ENCODE data around the gene HOXA9.

Gene HOXA9

DNA sequence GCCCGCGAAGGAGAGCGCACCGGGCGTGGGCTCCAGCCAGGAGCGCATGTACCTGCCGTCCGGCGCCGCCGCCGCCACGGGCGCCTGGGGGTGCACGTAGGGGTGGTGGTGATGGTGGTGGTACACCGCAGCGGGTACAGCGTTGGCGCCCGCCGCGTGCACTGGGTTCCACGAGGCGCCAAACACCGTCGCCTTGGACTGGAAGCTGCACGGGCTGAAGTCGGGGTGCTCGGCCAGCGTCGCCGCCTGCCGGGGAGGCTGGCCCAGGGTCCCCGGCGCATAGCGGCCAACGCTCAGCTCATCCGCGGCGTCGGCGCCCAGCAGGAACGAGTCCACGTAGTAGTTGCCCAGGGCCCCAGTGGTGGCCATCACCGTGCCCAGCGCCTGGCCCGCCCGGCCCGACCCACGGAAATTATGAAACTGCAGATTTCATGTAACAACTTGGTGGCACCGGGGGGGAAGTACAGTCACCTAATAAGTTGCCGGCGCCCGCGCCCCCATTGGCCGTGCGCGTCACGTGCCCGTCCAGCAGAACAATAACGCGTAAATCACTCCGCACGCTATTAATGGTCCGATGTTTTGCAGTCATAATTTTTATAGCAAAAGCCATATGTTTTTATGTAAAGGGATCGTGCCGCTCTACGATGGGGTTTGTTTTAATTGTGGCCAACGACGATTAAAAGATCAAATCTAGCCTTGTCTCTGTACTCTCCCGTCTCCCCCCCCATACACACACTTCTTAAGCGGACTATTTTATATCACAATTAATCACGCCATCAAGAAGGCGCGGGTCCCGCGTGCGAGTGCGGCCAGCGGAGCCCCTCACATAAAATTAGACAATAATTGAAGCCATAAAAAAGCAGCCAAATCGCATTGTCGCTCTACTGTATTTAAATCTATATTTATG is at the start of gene HOXA9:
Gene HOXA9 (minus strand): TSS at position 449 of the 907 bp plus-strand sequence. CDS start 80 bp downstream, at position 369.
- no peak for DNase-seq (ENCODE audit: low read depth in 3 of 3, low spot score in 1 of 3)

DNA sequence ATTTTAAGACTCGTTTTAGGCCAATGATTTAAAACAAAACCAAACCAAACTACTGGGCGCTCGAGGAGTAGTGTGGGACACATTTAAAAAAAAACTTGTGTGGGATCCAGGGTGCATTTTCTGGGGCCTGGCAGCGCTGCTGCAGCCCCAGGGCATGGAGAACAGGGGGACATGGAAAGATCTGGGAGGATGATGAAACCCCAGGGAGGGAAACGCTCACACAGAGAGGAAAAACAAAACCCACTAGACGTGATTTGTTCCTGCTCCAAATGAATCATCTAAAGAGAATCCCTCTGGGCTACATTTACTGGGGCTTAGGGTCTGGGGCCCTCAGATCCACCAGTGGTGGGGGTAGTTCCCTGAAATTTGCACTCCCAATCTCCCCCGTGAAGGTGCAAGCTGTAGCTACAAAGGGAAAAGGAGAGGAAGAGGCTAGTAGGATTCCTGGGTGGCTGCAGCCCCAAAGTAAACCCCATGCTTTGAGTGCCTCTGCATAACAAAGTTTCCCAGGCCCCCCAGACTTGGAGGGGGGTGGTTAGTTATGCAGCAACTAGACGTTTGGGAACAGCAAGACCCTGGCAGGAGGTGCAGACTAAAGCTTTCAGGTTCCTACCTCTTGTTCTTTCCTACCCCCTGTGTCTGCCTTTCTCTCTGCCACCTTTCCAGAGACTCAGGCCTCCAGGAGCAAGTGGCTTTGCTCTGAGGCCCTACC is 49.1 kb upstream of the HOXA9 start:
- no peak for DNase-seq (ENCODE audit: low read depth in 3 of 3, low spot score in 1 of 3)

DNA sequence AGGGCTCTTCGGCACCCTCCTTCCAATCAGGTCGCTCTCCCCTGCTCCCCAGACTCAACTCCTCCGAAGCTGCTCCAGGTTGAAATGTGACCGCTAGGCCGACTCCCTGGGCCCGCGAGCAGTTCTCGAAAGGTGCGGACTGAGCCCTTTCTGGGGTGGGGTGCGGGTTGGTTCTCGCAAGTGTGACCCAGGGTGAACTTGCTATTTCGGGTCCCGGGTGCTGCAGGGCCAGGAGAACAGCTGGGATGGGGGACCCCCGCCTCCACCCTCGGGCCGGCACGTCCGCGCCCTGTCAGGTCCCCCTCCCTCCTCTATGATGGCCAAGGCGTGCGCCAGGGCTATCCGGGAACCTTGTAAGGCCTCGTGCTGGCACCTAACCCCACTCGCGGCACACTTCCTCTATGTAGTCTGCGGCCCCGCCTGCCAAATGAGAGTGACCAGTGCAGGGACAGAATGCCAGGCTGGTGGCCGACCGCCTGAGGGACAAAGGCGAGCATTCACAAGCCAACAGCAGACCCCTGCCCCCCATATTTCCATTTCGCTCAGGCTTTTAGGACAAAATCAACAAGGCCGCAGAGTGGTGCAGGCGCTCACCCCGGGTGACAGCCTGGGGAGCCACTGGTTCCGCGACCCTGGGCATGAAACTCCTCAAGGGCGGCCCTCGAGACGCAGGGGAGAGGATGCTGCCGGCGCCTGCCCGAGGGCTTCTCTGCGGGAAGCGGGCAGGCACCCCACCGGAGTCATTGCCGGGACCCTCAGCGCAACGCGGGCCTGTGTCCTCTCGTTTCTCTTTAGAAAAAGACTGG is 48.3 kb upstream of the HOXA9 start:
- DNase-seq (ENCODE audit: low read depth in 3 of 3, low spot score in 1 of 3): no peak

DNA sequence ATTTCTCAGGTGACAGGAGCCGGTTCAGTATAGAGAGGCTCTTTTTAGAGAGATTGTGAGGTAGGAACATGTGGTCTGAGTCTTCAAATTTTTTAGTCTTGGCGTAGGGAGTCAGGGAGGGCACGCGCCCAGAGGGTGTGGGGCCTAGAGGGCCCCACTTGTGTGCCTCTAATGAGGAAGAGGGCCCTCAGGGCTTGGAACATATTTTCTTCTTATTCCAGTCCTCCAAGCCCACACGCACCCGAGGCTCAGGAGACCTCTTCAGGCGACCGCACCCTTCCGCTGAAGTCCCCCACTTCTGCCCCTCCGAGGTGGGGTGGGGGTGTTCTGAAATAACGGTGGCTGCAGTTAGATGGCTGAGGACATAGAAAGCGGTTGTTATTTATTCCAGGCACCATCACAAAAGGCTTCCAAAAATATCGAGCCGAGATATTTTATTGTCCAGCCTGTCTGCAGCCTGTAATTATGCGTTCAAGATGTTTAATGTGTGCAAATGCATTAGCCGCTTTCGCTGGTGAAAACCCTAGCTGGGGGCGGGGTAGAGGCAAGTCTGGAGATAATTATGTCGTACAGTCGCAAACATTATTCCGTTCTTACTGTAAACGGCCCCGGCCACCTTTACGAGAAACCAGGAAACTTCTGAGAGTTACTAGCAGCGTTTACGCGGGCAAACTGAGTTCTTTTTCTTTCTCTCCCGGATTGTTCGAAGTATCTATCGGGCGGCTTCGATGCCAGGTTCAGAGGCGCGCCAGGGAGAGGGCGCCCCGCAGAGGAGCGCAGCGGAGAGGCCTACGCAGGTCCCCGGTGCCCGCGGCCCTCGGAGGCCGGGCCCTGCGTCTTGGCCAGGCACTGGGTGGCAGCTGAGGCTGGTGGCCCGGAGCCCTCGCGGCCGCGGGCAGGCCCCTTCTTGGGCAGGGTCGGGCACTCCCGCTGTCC is 47.4 kb upstream of the HOXA9 start:
- DNase-seq (ENCODE audit: low read depth in 3 of 3, low spot score in 1 of 3): no peak

DNA sequence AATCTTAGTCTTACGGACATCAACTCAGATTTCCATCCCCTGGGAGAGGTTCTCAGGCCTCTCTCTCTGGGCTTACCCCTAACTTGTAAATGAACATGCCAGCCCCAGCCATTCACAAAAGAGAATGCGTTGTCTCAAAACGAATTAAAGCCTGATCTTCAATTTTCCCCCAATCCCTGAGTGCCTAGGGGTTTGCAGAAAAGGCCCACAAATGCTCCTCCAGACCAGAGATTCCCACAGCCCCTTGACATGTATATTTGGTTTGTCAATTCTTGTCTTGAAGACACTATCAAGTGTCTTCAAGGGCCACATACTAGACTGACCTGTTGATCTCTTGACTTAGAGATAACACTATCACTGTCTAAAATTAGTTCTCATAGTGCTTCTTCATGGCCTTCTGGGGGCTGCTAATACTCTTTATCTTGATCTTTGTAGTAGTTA is 46.4 kb upstream of the HOXA9 start:
- no peak for DNase-seq (ENCODE audit: low read depth in 3 of 3, low spot score in 1 of 3)

DNA sequence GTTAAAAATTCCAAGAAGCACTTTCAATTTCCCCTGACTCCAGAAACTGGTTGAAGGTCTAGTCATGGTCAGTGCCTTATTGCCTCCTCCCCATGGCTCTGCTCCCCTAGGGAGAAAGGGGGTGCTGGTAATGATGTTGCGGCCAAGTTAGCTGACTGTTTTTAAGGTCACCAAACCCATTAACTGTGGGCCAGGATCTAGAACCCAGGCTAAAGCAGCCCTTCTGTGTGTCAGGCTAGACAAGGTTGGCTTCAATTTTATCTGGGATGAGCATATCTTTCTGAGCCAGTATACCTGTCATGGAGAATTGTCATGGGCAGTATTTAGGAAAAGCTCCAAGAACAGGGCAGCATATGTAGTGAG is 45.7 kb upstream of the HOXA9 start:
- DNase-seq (ENCODE audit: low read depth in 3 of 3, low spot score in 1 of 3): no peak

DNA sequence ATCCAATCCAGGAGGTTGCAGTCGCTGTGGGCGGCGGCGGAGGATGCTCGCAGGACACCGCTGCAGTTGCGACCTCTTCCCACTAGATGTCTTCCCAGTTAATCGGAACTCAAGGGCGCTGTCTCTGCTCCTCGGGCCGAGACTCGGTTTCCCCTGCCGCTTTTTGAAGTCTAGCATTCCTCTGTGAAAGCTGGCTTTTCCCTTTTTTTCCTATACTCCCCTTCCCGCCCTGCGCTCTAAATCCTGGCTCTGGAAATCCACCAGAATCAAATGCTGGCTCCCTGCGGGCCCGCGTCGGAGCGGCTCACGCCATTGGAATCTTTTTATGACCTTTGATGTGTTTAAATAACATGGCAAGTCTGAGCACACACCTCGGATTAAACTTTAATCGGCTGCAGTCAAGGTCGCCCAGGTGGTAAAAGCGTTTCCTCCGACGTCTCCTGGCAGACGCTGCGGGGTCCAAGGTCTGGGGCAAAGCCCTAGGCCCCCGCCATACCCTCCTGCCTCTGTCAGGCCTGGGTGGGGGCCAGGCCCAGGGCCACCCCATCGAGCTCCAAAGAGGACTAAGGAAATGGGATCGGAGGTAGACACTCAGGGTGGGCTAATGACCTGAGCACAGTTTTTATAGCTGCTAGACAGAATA is 45.2 kb upstream of the HOXA9 start:
- DNase-seq (ENCODE audit: low read depth in 3 of 3, low spot score in 1 of 3): no peak

DNA sequence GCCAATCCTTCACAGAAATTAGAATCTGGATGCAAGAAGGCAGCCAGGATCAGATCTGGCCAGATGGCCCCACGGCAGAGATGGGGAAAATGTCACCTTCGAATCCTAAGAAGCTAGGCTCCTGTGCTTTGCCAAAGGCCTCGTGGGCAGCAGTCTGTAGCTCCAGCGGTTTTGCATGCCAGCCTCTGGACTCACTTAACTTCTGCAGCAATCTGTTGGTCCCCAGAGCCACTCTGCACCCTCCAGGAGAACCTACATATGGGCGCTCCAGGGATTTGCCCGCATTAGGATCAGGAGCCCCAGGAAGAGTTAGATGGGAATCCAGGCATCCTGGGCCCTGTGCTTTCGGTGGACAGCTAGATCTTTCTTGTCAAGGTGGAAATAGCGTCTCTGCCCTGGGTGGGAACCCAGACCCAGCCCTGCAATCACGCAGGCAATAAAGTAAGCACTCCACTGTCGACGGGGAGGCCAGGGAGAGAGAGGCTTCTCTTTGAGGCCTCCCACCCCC is 44.6 kb upstream of the HOXA9 start:
- no peak for DNase-seq (ENCODE audit: low read depth in 3 of 3, low spot score in 1 of 3)

DNA sequence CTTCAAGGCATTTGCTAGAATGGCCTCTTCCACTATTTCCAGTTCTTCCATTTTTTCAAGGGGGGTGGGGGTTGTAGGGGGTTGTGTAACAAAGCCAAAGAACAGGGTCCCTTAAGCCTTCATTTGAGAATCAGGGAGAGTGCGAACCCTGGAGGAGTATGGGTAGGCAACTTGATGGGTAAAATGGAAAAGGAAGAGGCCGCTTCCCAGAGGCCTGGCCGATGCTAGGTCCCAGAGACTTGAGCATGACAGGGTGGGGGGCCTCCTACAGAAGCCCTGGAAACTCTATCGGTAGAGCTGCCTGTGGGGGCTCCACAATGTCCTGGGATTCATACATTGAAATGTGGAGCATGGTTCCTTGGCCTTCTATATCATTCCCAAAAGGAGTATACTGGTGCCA is 43.7 kb upstream of the HOXA9 start:
- DNase-seq (ENCODE audit: low read depth in 3 of 3, low spot score in 1 of 3): no peak

DNA sequence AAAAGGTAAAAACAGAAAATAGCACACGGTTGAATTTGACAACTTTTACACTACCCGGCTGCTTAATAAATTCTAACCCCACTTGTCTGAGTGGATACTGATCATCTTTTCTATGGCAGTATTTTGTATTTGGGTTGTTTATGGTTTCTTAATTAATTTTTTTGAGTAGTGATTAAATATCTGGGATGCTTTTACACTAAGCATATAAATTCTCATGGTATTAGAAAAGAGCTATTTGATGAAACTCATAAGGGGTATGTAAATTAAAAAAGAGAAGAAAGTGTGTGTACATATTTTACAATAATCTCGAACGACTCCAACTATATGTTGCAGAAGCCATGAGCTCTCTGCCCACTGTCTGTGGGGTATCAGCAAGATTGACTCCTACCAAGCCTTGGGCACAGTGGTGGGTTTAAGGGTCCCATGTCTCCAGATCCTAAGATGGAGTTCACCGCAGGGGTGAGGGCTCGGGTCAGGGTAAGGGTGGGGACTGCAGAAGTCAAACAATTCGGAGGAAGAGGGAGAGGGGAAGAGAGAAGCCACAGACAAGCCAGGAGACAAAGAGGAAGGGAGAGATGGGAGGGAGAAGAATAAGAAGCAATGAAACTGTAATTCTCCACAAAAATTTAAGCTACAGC is 42.1 kb upstream of the HOXA9 start:
- DNase-seq (ENCODE audit: low read depth in 3 of 3, low spot score in 1 of 3): no peak

DNA sequence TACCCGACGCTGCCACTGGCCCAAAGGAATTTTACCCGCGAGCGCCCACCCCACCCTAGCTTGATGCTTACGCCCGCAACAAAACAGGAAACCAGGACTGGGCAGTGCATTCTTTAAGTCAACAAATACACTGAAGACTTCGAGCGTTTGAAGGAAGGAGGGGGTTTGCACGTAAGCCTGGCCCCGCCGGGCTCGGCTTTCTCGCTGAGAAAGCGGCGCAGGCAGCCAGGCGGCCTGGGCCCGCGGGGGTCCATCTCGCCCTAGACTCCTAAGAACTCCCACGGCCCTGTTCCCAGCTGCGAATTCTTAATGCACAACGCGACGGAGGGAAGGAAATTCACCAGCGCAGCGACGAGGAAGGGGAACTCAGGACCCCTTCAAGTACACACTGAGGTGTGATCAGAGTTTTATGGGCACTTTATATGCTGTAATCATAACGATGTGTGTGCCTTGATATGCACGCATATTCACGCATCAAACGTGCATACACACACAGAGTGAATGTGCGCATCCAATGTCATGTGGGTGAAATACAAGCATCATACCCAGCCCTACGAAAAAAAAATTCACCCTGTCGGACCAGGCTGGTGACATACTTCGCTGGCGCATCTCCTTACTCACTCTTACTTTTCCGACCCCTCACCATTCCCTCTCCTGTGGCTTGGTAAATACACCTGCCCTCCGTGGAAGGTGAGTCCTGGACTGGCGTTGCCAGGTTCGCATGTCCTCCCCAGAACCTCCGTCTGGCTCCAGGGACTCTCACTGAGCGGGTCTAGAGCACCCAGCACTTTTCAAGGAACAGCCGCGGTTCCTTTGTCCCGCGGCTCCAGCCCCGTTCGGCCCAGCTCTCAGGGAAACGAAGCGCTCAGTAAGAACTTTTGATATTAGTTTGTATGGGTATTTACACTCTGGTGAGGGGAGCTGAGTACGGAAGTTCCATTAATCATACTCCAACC is 40.3 kb upstream of the HOXA9 start:
- no peak for DNase-seq (ENCODE audit: low read depth in 3 of 3, low spot score in 1 of 3)

DNA sequence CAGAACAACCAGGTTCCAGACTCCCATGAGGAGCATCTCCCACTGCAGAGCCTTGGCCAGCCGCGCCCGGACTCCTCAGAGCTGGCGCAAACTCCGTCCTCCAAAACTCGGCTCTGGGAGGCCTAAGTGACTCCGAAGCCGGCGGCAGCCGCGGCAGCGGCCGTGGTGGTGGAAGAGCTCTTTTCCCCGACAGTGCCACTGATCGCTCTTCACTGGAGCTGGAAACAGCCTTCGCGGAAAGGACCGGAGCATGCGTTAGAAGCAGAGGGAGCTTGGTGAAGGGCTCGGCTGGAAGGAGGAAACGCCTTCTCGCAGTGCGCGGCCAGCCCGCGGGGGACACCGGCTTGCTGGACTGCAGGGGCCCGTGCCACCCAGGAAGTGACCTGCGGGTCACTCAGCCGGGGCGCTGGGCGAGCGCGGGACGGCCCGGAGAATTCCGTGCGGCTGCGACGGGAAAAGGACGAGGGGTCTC is 39.5 kb upstream of the HOXA9 start:
- no peak for DNase-seq (ENCODE audit: low read depth in 3 of 3, low spot score in 1 of 3)

DNA sequence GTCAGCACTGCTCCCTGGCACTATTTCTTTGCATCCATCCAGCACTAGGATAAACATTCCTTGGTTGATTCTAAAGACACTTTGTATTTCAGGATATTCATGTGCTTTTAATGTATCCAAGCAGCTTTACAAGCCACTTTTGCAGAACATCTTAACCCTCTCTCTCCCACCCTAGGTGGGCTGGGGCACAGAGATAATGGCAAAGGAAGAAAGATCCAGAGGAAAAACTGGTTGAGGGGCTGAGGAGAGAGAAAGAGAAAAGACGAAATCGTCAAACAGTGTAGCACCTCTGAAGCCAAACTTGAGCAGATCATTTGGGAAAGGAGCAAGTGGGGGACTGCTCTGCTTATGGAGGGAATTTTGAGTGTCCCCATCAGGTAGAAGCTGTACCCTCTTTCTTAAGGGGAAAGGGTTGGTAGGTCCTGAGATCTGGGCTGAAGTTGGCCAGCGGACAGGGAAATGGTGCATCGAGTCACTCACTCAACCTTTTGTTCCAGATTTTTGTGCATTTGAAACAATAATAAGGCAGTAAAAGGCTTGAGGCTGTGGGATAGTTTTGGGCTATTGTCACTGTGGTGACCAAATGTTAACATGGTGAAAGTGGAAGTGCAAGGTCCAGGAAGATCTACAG is 38.7 kb upstream of the HOXA9 start:
- DNase-seq (ENCODE audit: low read depth in 3 of 3, low spot score in 1 of 3): no peak

DNA sequence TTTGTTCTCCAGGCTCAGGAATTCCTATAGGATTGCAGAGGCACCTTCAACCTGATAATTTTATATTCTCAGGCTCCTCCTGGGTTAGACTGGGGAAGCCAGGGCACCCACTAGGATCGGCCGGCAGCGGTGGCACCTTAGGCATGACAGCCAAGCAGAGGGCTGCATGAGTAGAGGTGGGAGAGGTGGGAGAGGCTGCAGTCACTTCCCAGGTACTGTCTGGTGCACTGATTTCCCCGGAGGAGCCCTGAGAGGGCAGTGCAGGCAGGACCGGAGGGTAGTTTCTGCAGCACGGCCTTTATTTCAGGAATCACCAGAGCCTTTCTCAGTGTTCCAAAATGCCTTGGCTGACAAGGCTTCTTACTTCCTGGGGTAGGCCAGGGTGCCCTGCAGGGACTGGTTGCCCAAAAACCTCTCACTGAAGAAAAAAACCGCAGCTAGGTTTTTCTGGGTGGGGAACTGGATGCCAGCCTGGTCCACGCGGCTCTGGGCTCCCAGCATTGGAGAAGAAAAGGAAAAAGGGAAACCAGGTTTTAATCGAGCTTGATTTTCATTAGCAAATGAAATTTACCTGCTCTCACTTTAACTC is 38.1 kb upstream of the HOXA9 start:
- DNase-seq (ENCODE audit: low read depth in 3 of 3, low spot score in 1 of 3): no peak

DNA sequence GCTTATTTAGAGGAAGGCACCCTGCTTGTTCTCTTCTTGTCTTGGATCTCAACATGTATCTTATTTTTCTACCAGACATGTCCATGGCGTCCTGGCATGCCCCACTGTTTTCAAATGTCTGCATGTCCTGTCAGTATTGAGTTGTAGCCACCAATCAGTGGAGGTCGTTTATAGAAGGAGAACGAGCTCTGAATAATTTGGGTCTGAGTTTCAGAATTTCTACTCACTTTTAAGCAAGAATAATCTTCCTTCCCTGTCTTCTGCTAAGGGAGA is 37.5 kb upstream of the HOXA9 start:
- no peak for DNase-seq (ENCODE audit: low read depth in 3 of 3, low spot score in 1 of 3)

DNA sequence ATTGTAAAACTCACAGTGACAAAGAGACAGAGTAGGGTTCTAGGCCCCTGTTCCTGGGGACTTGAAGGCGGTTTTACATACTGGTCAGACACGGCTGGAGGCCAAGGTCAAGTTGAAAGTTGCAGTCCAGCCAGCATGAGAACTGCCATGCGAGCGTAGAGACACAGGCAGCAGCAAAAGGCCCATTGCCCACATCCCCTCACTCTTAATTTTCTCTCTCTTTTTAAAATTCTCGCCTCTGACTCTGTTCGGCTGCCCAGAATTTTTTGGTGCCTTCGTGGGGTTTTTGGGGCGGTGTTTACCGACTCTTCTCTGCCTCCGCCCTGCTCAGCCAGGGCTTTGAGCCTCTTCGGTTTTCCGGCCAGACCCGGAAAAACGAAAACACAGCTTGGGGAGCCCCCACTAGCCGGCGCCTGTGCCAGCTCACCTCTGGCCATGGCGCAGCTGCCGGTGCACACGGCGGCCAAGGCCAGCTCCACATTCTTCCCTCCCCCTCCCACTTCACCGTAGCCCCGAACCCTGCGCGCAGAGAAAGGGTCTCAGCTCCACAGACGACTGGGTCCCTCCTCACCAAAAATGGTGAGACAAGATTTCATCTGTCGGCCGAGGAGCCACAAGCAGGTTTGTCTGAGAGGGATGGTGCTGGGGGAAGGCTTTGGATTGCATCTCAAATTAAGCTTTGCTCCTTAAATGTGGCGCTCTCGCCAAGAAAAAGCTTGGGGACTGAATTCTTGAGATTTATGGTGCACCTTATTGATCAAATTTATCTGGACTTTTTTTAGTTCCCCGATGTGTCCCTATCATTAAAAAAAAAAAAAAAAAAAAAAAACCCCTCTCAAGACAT is 36.9 kb upstream of the HOXA9 start:
- no peak for DNase-seq (ENCODE audit: low read depth in 3 of 3, low spot score in 1 of 3)

DNA sequence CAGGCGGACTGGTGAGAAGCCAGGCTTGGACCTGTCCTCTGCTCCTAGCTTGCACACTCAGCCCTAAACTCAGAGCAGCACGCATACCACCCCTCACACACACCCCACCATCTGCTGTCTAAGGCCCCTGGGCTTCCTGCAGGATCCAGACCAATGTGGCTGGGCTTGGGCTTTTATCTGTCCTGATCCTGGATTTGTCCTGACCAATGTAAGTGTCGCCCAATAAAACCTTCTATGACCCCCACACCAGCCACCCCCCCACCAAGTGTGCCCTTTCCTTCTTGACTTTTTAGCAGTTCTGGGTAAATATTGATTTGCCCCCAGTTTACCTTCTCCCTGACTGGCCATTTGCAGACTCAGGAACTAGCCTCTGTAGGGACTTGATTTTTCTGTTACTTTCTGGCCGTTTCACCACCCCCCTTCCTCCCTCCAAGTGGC is 36.3 kb upstream of the HOXA9 start:
- no peak for DNase-seq (ENCODE audit: low read depth in 3 of 3, low spot score in 1 of 3)
